ENCODE measurements around the gene TUT7. TPM values are rescaled to one million over a fixed set of nuclear protein-coding genes. Genes with fewer than 3 reads are reported as not detected.

TUT7 gene
- total RNA-seq, 4 donors from 2014 or later: 36.8 to 99.9 (median 50.4) TPM

DNA sequence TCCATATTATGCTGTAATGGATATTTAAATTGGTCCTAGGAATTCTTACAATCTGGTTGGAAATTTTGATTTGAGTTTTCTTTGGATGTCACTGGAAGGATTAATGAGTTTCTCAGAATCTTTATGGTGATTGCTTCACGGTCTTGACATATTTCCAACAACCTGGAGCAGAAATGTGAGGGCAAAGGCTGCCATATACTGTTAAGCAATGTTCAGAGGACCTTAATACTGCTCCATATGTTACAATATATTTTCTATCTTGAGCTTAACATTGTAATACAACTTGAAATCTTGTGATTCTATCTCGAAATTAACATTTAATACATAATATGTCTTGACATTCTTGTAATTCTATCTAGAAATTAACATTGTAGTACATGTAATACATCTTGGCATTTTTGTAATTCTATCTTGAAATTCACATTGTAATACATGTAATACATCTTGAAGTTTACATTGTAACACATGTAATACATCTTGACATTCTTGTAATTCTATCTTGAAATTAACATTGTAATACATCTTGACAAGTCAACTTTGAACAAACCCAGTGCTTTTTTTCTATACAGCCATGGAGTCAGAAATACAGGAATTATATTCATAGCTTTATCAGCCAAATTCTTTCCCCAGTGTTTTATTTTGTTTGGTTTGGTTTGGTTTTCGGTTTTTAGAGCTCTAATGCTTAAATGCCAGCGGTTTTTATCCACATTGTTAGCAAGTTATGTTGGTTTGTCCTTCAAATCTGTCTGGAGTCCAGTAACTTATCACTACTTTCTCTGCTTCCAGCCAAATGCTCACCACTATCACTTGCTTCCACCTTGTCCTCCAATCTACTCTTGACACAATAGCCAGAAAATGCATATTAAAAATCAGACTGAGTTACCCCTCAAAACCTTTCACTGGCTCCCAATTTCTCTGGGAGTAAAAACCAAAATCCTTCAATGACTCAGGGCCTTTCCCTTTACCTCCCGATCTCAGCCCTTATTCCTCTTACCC lies 3.0 kb upstream of the TUT7 start:
- H3K4me3 ChIP-seq: no peak overlapping the region
- no peaks in the 10 kb centered on the region for H3K9me3 ChIP-seq
- DNase-seq: no peak
- H3K27ac ChIP-seq: no peak overlapping the region
- H3K36me3 ChIP-seq: no peaks in the 10 kb centered on the region
- peaks cover 0 to 13% (median 3%) of the 10 kb centered on the region in 4 donors for H3K4me1 ChIP-seq
- TF ChIP-seq, protein P1, sequence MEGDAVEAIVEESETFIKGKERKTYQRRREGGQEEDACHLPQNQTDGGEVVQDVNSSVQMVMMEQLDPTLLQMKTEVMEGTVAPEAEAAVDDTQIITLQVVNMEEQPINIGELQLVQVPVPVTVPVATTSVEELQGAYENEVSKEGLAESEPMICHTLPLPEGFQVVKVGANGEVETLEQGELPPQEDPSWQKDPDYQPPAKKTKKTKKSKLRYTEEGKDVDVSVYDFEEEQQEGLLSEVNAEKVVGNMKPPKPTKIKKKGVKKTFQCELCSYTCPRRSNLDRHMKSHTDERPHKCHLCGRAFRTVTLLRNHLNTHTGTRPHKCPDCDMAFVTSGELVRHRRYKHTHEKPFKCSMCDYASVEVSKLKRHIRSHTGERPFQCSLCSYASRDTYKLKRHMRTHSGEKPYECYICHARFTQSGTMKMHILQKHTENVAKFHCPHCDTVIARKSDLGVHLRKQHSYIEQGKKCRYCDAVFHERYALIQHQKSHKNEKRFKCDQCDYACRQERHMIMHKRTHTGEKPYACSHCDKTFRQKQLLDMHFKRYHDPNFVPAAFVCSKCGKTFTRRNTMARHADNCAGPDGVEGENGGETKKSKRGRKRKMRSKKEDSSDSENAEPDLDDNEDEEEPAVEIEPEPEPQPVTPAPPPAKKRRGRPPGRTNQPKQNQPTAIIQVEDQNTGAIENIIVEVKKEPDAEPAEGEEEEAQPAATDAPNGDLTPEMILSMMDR (IDR thresholded peaks at IDR 0.05): no peak
- TF ChIP-seq POLR2A (IDR thresholded peaks at IDR 0.05): no peak
- no peaks in the 10 kb centered on the region for H3K27me3 ChIP-seq

DNA sequence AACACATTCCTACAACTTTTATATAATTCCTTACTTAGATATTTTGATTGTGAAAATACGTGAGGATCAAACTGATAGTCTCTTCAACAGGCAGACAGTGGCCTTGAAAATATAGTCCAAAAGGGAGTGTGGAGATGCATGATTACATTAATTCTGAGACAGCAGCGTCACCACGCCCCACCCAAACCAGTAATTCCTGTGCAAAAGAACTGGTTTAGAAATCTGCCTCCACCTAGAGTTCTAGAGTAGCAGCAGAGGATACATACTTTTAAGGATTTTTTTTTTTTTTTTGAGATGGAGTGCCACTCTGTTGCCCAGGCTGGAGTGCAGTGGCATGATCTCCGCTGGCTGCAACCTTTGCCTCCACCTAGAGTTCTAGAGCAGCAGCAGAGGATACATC lies 1.6 kb upstream of the TUT7 start:
- no peak for DNase-seq
- no peaks in the 10 kb centered on the region for H3K9me3 ChIP-seq
- no peaks in the 10 kb centered on the region for H3K27me3 ChIP-seq
- no peak overlapping the region for H3K4me3 ChIP-seq
- no peaks in the 10 kb centered on the region for H3K36me3 ChIP-seq
- peaks cover 0 to 27% (median 5%) of the 10 kb centered on the region in 4 donors for H3K4me1 ChIP-seq
- TF ChIP-seq POLR2A (IDR thresholded peaks at IDR 0.05): no peak
- TF ChIP-seq, protein P1 (IDR thresholded peaks at IDR 0.05): no peak
- H3K27ac ChIP-seq: no peak overlapping the region

GRCh38 chr9:86354818-86355309 lies 654 bp upstream of the TUT7 start:
- Histone ChIP-seq H3K4me1 (peaks cover 0 to 28% (median 9%) of the 10 kb centered on the region in 4 donors), H3K27ac (peak overlapping the region; percentile 92 to 98 (median 97)), H3K9me3 (no peaks in the 10 kb centered on the region), H3K36me3 (no peaks in the 10 kb centered on the region), H3K4me3 (peak overlapping the region; percentile 89 to 98 (median 98)), H3K27me3 (no peaks in the 10 kb centered on the region)
- no peak for DNase-seq
- TF ChIP-seq, protein P1 (IDR thresholded peaks at IDR 0.05): peak in 4 of 6 experiments; percentile 12 to 30 (median 14)
- TF ChIP-seq POLR2A (IDR thresholded peaks at IDR 0.05): no peak

DNA sequence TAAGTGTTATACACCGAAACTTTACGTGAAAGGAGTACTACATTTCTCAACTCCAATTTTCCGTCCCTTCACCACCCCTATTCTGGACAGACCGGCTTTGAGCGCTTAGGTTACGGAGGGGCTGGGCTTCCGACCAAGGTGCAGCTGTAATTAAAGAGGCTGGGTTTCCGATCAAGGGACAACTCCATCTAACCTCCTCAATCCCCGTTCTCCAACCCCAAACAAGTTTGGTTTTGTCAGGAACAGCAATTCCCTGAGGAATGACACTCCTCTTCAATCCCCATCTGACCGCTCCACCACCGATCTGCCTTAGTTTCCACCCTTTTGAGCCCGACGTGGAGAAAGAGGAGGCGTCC lies 577 bp downstream of the TUT7 start:
- peak in 1 of 3 donors; percentile 64 for DNase-seq
- Histone ChIP-seq H3K9me3 (no peaks in the 10 kb centered on the region), H3K27ac (peak overlapping the region; percentile 92 to 98 (median 97)), H3K4me3 (peak overlapping the region; percentile 89 to 98 (median 98)), H3K36me3 (no peaks in the 10 kb centered on the region), H3K4me1 (peaks cover 0 to 35% (median 10%) of the 10 kb centered on the region in 4 donors), H3K27me3 (no peaks in the 10 kb centered on the region)
- TF ChIP-seq, protein P1 (IDR thresholded peaks at IDR 0.05): no peak
- TF ChIP-seq POLR2A (IDR thresholded peaks at IDR 0.05): no peak

DNA sequence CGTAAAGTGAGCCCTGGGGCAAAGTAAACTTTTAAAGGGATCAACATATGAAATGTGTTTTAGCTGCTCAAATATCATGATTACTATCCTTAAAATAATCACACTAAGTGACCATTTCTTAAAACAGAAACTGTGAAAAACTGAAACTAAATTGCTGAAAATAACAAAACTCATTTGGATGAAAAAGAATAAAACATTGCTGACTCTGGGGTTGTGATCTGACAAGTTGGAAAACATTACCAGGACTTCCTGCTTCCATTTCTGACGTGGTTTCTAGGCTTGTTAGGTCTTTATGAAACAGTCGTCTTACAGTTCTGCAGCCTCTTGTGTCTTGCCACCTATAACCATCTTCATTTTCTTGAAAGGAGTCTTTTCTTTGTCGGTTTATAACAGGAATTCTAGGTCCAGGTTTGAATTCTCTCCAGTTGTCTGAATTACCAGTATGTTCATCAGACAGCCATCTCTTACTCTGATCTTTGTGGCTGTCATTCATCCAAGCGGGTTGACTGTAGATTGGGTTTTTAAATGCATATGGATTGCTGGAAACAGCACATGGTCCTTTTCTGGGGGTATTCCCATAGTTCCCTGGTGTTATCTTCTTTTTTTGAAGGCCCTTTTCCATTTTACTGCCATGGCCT lies 1.7 kb downstream of the TUT7 start:
- Histone ChIP-seq H3K4me3 (peak overlapping the region in 3 of 4 donors; percentile 10 to 98 (median 97)), H3K4me1 (peaks cover 0 to 35% (median 14%) of the 10 kb centered on the region in 4 donors), H3K9me3 (no peaks in the 10 kb centered on the region), H3K36me3 (no peaks in the 10 kb centered on the region), H3K27ac (peak overlapping the region in 3 of 4 donors; percentile 14 to 97 (median 14)), H3K27me3 (no peaks in the 10 kb centered on the region)
- TF ChIP-seq, protein P1 (IDR thresholded peaks at IDR 0.05): no peak
- no peak for TF ChIP-seq POLR2A (IDR thresholded peaks at IDR 0.05)
- DNase-seq: no peak

All from Peyer's patch (tissue), 4 donors.